ENCODE results near the gene PDCL3. TPM values are rescaled to one million over a fixed set of nuclear protein-coding genes. Genes with fewer than 3 reads are reported as not detected.

Gene PDCL3
- total RNA-seq, 2 experiments from 2014 or later: 10.6 to 21.7 TPM

DNA sequence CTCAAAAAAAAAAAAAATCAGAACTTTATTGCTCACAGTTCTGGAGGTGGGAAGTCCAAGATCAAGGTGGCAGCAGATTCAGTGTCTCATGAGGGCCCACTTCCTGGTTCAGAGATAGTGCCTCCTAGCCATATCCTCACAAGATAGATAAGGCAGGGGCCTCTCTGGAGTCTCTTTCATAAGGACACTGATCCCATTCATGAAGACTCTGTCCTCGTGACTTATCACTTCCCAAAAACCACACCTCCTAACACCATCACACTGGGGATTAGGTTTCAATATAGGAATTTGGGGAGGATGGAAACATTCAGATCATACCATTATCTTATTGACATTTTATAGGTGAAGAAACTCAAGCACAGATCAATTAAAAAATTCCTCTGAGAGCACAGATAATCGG is 61.1 kb downstream of the PDCL3 start:
- H3K36me3 ChIP-seq (ENCODE audit: insufficient read depth, low read length): no peaks in the 10 kb centered on the region
- CTCF ChIA-PET (ENCODE audit: unreplicated experiment): no interaction called here
- H4K20me1 ChIP-seq (ENCODE audit: insufficient read depth, low read length): no peaks in the 10 kb centered on the region
- BruUV-seq (replicated peaks): no TSS peak
- no peak overlapping the region for H3K4me3 ChIP-seq (ENCODE audit: low read depth, low read length, poor library complexity, severe bottlenecking)
- no peaks in the 10 kb centered on the region for H3K9me3 ChIP-seq (ENCODE audit: low read length)
- H3K4me1 ChIP-seq (ENCODE audit: insufficient read depth, low read length, poor library complexity, severe bottlenecking): no peaks in the 10 kb centered on the region
- POLR2A ChIA-PET: no interaction called here
- intact Hi-C loops (cut with micrococcal nuclease; ENCODE audit: unreplicated experiment): no loop called here
- no peak overlapping the region for H3K4me2 ChIP-seq (ENCODE audit: low read length)
- H3K27ac ChIP-seq (ENCODE audit: low read depth, low read length, poor library complexity, severe bottlenecking): no peak overlapping the region
- no peaks in the 10 kb centered on the region for H3K79me2 ChIP-seq (ENCODE audit: insufficient read depth, low read depth, low read length)
- TF ChIP-seq EZH2phosphoT487 (IDR thresholded peaks at IDR 0.05; ENCODE audit: borderline replicate concordance, low read depth, low read length): no peak
- TF ChIP-seq, protein P1, sequence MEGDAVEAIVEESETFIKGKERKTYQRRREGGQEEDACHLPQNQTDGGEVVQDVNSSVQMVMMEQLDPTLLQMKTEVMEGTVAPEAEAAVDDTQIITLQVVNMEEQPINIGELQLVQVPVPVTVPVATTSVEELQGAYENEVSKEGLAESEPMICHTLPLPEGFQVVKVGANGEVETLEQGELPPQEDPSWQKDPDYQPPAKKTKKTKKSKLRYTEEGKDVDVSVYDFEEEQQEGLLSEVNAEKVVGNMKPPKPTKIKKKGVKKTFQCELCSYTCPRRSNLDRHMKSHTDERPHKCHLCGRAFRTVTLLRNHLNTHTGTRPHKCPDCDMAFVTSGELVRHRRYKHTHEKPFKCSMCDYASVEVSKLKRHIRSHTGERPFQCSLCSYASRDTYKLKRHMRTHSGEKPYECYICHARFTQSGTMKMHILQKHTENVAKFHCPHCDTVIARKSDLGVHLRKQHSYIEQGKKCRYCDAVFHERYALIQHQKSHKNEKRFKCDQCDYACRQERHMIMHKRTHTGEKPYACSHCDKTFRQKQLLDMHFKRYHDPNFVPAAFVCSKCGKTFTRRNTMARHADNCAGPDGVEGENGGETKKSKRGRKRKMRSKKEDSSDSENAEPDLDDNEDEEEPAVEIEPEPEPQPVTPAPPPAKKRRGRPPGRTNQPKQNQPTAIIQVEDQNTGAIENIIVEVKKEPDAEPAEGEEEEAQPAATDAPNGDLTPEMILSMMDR (conservative IDR thresholded peaks at IDR 0.05; ENCODE audit: low read length): no peak
- H2AFZ ChIP-seq (ENCODE audit: low read length): no peak overlapping the region
- DNase-seq (ENCODE audit: low spot score): no peak
- H3K9me2 ChIP-seq (ENCODE audit: insufficient read depth, low read length): no peaks in the 10 kb centered on the region

DNA sequence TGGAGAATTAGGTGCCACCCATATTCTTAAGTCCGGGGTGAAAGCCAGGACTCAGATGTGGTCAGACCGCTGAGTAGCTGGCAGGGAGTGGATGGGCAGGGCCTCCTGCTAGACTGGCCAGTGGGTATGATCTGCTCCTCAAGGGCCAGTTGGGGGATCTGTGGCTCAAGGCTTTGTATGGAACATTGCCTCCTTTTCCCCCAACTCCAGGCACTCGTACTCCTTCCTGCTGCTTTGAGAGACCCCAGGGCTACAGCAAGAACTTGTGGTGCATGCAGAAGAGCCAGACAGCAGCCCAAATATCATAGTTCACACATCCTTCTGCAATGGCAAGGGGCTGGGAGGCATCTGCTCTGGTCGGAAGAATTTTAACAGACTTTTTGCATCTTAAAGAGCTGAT is 61.7 kb downstream of the PDCL3 start:
- ChIA-PET POLR2A (interaction anchor here (0.6 kb wide), 1 partner anchor 111 kb away, joined by 3 read pairs; no protein-coding TSS in a partner anchor), CTCF (ENCODE audit: unreplicated experiment) (no interaction called here)
- Histone ChIP-seq H3K4me3 (ENCODE audit: low read depth, low read length, poor library complexity, severe bottlenecking) (no peak overlapping the region), H4K20me1 (ENCODE audit: insufficient read depth, low read length) (no peaks in the 10 kb centered on the region), H3K9me3 (ENCODE audit: low read length) (no peaks in the 10 kb centered on the region), H3K27ac (ENCODE audit: low read depth, low read length, poor library complexity, severe bottlenecking) (no peak overlapping the region), H3K36me3 (ENCODE audit: insufficient read depth, low read length) (no peaks in the 10 kb centered on the region), H3K4me1 (ENCODE audit: insufficient read depth, low read length, poor library complexity, severe bottlenecking) (no peaks in the 10 kb centered on the region), H3K4me2 (ENCODE audit: low read length) (no peak overlapping the region), H3K79me2 (ENCODE audit: insufficient read depth, low read depth, low read length) (no peaks in the 10 kb centered on the region), H3K9me2 (ENCODE audit: insufficient read depth, low read length) (no peaks in the 10 kb centered on the region), H2AFZ (ENCODE audit: low read length) (no peak overlapping the region)
- intact Hi-C loops (cut with micrococcal nuclease; ENCODE audit: unreplicated experiment): no loop called here
- no TSS peak for BruUV-seq (replicated peaks)
- no peak for DNase-seq (ENCODE audit: low spot score)
- TF ChIP-seq, protein P1 (conservative IDR thresholded peaks at IDR 0.05; ENCODE audit: low read length): no peak
- no peak for TF ChIP-seq EZH2phosphoT487 (IDR thresholded peaks at IDR 0.05; ENCODE audit: borderline replicate concordance, low read depth, low read length)

DNA sequence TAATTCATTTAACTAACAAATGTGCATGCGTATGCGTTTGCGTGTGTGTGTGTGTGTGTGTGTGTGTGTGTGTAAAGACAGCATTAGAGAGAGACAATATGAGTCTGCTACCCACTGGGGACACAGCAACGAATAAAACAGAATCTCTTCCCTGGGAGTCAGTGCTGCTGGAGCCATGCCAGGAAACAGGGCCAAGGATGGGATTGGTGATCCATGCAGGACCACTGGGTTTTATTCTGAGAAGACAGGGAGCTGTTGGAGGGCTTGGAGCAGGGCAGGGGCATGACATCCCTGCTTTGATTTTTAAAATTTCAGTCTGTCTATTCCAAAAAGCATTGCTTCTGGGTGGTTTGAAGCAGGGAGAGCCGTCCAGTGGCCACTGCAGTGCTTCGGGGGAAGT is 62.9 kb downstream of the PDCL3 start:
- Histone ChIP-seq H3K9me2 (ENCODE audit: insufficient read depth, low read length) (no peaks in the 10 kb centered on the region), H3K27ac (ENCODE audit: low read depth, low read length, poor library complexity, severe bottlenecking) (no peak overlapping the region), H3K9me3 (ENCODE audit: low read length) (no peaks in the 10 kb centered on the region), H3K79me2 (ENCODE audit: insufficient read depth, low read depth, low read length) (no peaks in the 10 kb centered on the region), H3K4me3 (ENCODE audit: low read depth, low read length, poor library complexity, severe bottlenecking) (no peak overlapping the region), H3K36me3 (ENCODE audit: insufficient read depth, low read length) (no peaks in the 10 kb centered on the region), H3K4me2 (ENCODE audit: low read length) (no peak overlapping the region), H3K4me1 (ENCODE audit: insufficient read depth, low read length, poor library complexity, severe bottlenecking) (no peaks in the 10 kb centered on the region), H2AFZ (ENCODE audit: low read length) (no peak overlapping the region), H4K20me1 (ENCODE audit: insufficient read depth, low read length) (no peaks in the 10 kb centered on the region)
- no peak for DNase-seq (ENCODE audit: low spot score)
- CTCF ChIA-PET (ENCODE audit: unreplicated experiment): no interaction called here
- BruUV-seq (replicated peaks): no TSS peak
- no peak for TF ChIP-seq EZH2phosphoT487 (IDR thresholded peaks at IDR 0.05; ENCODE audit: borderline replicate concordance, low read depth, low read length)
- TF ChIP-seq, protein P1 (conservative IDR thresholded peaks at IDR 0.05; ENCODE audit: low read length): no peak
- intact Hi-C loops (cut with micrococcal nuclease; ENCODE audit: unreplicated experiment): no loop called here
- POLR2A ChIA-PET: interaction anchor here (0.6 kb wide), 1 partner anchor 30 kb away, joined by 4 read pairs; no protein-coding TSS in a partner anchor

Small RNA genes lying within 50 kb of the gene (small RNA-seq; reads per million reads assigned to genes)
- not detected for gene HMGN2P22

Other genes starting within 250 kb of the PDCL3 start
- not detected in 2 replicates for gene LONRF2, start 240.5 kb upstream of the PDCL3 start, total RNA-seq (2014; rRNA removed; shearing (Covaris generic))
- not detected in 2 replicates for gene LONRF2, start 240.5 kb upstream of the PDCL3 start, total RNA-seq (2022)
- gene CHST10, start 145.3 kb upstream of the PDCL3 start, total RNA-seq (2014; rRNA removed; shearing (Covaris generic)): 12.8 and 19.1 TPM in 2 replicates
- 13.5 and 15.0 TPM in 2 replicates for gene CHST10, start 145.3 kb upstream of the PDCL3 start, total RNA-seq (2022)
- not detected in 2 replicates for gene NMS, start 92.5 kb upstream of the PDCL3 start, total RNA-seq (2014; rRNA removed; shearing (Covaris generic))
- not detected in 2 replicates for gene NMS, start 92.5 kb upstream of the PDCL3 start, total RNA-seq (2022)

All from OCI-LY7 (cell line).